Activated CD4-positive, alpha-beta T cell treated with anti-CD3 and anti-CD28 coated beads for 1 hour (primary cell): ENCODE results near the gene CA5A.
"Not testable (repeated sequence)": the region's sequence is repeated elsewhere in the genome, so short reads cannot be mapped to it uniquely, and the experiment has no call there.

Source experiments
- DNase-seq: peaks from one replicate; pipeline ENCODE4 v3.0.0-alpha.2; 2020

The CA5A gene

GRCh38 chr16:87946596-87947347, 10.4 kb upstream of the CA5A start:
- no peak for DNase-seq

DNA sequence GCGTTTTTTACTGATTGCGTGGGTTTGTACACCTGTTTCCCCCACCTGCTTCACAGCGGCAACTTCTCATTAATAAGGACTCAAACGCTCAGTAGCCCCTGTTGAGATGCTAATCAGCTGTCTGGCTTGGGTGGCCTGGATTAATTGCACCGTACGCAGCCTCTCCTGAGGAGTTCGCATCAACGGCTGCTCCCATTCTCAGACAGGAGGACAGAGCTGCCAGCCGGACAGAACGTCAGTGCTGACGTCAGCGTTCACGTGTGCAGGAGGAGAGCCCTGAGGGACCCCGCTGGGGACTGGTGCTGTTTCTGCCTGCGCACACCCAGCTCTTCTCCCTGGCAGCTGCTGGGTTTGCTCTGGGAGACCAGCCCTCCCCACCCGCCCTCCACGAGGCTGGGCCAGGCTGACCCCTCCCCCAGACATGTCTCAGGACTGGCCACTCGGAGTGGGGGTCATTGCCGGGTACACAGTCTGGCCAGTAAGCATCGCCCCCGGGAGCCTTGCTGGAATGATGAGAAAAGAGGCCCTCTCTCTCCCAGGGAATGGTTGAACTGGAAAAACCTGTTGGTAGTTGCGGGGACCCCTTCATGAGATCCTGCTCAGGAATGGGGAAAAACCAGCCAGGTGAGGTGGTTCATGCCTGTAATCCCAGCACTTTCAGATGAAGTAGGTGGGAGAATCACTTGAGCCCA, 9.2 kb upstream of the CA5A start:
- DNase-seq: no peak

GRCh38 chr16:87942680-87943079, 6.4 kb upstream of the CA5A start:
- no peak for DNase-seq

GRCh38 chr16:87939562-87940423, 3.5 kb upstream of the CA5A start:
- DNase-seq: no peak

- no peak for DNase-seq
Measured at GRCh38 chr16:87938412-87938949, 2.2 kb upstream of the CA5A start.

- DNase-seq: not testable (repeated sequence)
Measured at GRCh38 chr16:87937231-87937542, 858 bp upstream of the CA5A start.

- not testable (repeated sequence) for DNase-seq
Measured at GRCh38 chr16:87936016-87936374, 334 bp downstream of the CA5A start.

DNA sequence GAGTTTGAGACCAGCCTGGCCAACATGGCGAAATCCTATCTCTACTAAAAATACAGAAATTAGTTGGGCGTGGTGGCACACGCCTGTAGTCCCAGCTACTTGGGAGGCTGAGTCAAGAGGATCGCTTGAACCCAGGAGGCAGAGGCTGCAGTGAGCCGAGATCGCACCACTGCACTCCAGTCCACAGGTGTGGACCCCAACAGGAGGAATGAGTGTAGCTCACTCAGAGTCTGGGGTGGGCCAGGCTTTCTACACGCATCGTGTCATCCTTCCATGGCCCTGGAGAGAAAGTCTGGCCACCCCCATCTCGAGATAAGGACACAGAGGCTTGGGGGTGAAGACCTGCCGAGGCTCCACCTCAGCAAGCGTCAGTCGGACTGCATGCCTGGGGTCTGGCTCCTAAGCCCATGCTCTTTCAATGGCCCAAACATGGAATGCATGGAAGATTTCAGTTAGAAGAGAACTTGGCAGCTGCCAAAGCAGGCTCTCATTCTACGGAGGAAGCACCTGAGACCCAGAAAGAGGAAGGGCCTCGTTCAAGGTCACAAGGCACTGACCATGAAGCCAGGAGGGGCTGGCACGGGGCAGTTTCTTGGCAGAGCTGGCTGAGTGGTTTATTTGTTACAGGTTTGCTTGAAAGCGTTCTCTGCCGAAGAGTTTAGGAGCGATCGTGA, 1.4 kb downstream of the CA5A start:
- DNase-seq: not testable (repeated sequence)

DNA sequence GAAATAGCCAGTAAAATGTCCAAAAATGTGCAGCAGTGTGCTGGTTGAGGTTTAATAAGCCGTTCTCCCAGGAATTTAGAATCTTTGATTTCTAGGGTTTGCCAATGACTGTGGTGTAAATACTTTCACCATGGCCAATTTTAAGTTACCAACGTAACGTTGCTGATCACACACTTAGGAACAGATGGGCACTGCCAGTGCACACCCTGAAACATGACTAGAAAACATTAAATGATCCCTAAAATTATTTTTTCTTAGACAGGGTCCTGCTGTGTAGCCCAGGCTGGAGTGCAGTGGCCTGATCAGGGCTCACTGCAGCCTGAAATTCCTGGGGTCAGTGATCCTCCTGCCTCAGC, 3.2 kb downstream of the CA5A start:
- no peak for DNase-seq

DNA sequence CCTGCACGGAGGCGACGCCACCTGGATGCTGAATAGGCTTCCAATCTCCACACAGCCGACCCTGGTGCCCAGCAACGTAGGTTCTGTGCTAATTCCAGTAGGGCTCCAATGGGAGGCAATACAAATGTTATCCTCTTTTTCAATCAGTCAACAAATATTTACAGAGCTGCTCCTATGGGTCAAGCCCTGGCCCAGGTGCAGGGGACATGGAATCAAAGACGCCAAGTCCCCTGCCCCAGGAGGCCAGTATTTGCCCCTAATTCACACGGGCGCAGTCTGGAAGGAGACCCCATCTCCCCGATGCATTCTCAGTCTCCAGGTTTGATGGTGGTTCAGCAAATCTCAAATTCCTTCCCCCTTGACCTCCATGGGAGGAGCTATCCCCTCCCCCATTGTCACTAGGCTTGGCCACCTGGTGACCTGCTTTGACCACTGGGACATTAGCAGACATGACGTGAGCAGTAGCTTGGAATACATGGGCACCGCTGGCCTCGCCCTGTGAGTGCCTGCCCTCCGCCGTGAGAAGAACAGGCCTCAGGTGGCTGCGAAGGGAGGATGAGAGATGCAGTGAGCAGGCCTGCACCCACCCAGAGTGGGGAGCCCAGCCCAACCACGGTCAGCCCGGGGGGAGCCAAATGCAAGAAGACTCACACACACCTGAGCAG, 3.7 kb downstream of the CA5A start:
- DNase-seq: not testable (repeated sequence)

DNA sequence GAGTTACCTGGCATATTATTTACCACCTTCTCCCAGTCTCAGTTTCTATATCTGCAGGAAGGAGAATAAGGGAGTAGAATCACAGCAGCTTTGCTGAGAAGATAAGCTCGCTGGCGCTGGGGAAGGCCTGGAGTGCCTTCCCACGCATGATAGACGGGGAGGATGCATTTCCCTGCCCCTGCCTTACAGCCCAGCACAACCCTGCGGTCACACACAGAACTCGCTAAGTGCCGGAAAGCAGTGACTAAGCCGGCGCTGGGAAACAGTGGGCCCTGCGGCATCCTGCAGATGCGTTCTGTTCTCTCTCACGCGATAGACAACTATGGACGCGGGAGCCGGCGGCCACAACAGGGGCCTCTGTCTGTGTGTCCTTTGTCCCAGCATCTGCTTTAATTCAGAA, 4.8 kb downstream of the CA5A start:
- no peak for DNase-seq

GRCh38 chr16:87930456-87930855, 5.9 kb downstream of the CA5A start:
- DNase-seq: no peak

DNA sequence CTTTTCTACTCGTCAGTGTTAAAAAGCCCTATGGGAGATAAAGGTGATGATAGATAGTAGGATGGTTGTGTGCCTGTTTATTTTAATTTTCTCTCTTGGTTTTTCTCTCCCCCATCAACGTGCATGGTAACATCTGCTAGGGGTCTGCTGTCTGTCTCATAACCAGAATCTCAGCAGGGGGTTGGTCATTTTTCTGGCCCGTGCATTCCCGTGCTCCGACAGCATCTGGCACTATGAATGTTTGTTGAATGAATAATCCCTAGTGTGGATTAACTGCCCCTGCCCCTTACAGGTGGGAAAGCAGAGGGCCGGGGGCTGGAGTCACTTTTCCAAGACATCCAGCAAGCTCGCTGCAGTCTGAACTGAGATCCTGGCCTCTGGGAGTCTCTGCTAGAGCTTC, 6.3 kb downstream of the CA5A start:
- DNase-seq: no peak

GRCh38 chr16:87927195-87927562, 9.2 kb downstream of the CA5A start:
- DNase-seq: no peak

DNA sequence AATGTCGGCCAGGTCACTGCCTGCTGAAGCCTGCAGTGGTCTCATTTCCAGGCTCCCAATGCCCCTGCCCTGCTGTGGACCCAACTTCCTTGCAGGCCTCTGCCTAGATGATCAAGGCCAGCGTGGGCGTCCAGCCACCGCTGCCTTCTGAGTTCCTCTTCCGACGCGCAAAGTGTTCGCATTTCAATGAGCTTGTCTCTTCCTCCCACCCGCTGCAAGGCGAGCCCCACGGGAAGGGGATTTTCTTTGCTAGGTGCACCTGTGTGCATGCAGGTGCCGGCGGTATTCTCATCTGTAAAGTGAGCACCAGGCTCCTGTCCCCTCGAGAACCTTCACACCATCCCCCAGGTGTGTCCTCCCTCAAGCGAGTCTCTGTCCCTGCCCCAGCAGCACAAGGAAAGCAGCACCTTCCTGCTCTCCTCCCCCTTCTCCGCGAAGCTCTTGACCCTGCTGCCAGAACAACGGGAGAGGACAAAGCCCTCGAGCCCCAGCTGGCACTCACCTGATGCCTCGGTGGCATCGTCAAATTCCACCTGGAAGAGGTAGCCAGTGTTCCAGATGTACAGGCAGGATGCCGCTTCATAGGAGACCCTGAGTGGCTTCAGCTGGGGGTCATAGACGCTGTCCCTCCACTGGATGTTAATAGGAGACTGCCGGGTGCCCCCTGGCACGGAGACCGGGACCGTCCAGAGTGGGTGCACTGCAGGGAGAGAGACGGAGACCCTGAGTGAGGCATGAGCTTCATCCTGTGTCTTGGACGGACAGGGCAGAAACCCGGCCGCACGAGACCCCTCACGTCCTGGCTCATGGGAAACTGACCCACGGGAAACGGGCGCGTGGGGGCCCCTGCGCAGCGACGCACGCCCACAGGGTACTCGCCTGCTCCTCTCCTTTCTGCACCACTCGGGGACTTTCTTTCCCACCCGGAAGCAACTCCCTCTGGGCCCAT, 9.8 kb downstream of the CA5A start:
- no peak for DNase-seq

DNA sequence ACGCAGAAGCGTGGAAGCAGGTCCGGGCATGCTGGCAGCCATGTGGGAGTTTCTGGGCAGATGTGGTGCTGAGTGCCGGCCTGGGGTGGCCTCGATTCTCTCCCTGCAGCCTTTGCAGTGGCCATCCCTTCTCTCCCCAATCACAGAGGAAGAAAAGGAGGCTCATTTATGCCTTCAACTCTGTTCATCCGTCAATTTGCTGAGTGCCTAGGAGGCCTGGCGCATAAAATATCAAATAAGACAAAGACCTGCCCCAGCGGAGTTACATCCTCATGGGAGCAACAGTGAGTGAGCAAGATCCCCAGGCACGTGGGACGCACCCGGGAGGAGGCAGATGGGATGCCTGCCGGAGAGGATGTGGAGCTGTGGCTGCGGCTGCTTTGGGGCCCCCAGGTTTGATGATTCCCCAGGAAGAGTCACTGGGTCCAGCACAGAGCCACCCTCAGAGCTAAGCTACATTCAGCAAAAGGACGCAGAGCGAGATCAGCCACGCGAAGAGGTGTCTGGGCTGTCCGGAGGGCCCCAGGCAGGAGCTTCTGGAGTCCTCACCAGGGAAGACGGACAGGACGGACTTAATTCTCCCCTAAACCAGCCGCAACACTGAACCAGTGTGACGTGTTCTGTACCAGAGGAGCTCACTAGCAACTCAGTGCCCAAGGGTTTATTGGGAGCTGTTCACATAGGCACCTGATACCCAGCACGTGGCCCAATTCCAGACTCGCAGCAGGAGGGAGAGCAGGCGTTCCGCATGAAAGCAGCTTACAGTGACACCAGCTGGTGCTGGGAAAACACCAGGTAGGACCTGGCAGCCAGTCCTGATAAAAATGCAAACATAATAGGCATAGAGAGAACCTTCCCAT, 11.3 kb downstream of the CA5A start:
- DNase-seq: no peak

GRCh38 chr16:87924041-87924810, 12.1 kb downstream of the CA5A start:
- DNase-seq: no peak

DNA sequence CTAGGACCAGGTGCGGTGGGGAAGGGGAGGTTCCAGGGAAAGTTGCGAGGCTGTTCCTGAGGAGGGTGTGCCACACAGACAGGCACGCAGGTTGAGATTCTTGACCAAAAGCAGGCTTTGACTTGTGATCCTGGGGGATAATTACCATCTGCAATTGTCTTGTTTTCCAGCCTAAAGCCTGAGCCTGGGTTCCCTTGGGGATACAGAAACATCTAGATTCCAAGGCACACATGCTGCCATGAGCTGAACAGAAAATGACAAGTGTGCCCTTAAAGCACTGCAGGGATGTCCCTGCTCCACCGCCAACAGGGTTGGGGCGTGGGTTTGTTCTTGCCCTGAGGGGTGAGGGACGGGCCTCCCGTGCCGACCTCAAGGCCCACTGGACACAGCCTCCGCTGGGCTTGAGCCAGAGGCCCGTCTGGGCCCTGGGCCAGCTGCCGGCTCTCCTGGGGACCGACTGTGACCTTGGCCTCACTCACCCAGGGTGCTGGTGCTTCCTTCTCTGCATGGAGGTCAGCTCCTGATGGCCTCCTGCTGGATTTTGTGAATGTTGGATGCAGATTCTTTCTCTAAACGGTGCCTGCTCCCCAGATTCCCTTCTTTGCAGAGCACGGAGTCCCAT, 14.0 kb downstream of the CA5A start:
- no peak for DNase-seq

- no peak for DNase-seq
Measured at GRCh38 chr16:87921236-87921773, 15.0 kb downstream of the CA5A start.
